ENCODE measurements around the gene SEMA3C. TPM values are rescaled to one million over a fixed set of nuclear protein-coding genes. Genes with fewer than 3 reads are reported as not detected.

Gene SEMA3C
- total RNA-seq, 1 donor from 2014 or later = 148 TPM

- peaks cover 4% of the 10 kb centered on the region for H3K79me2 ChIP-seq (ENCODE audit: insufficient read depth, low read length)
- no peak overlapping the region for H2AFZ ChIP-seq (ENCODE audit: low read depth, low read length)
- H3K27me3 ChIP-seq (ENCODE audit: insufficient read depth, low read length) = no peaks in the 10 kb centered on the region
- Mint-ChIP-seq H3K4me1 (ENCODE audit: low read depth, unreplicated experiment) (peaks cover 35% of the 10 kb centered on the region), H3K36me3 (ENCODE audit: low read depth, unreplicated experiment) (peaks cover 14% of the 10 kb centered on the region), H3K27ac (ENCODE audit: unreplicated experiment) (peak overlapping the region; percentile 29), H3K4me3 (ENCODE audit: unreplicated experiment) (no peak overlapping the region), H3K9me3 (ENCODE audit: unreplicated experiment) (no peaks in the 10 kb centered on the region), H3K27me3 (ENCODE audit: low read depth, unreplicated experiment) (no peaks in the 10 kb centered on the region)
- peak overlapping the region; percentile 24 for H3K27ac ChIP-seq (ENCODE audit: low read depth, low read length)
- peak overlapping the region; percentile 21 for H3K4me2 ChIP-seq (ENCODE audit: low read length)
- TF ChIP-seq EZH2 (IDR thresholded peaks at IDR 0.05; ENCODE audit: insufficient read depth, low read length) (no peak), CTCF (IDR thresholded peaks at IDR 0.05; ENCODE audit: insufficient read depth, low read depth, low read length) (no peak)
- peak; percentile 84 for DNase-seq (ENCODE audit: low read depth)
- no peaks in the 10 kb centered on the region for H4K20me1 ChIP-seq (ENCODE audit: insufficient read depth, low read length)
- FAIRE-seq = peak; percentile 64
- H3K36me3 ChIP-seq (ENCODE audit: insufficient read depth, low read length) = peaks cover 2% of the 10 kb centered on the region
- H3K9ac ChIP-seq (ENCODE audit: low read length) = no peak overlapping the region
- H3K9me3 ChIP-seq (ENCODE audit: insufficient read depth, low read depth, low read length) = no peaks in the 10 kb centered on the region
- H3K4me3 ChIP-seq (ENCODE audit: insufficient read depth, low read depth, low read length) = no peak overlapping the region
- H3K4me1 ChIP-seq (ENCODE audit: insufficient read depth, low read length) = peaks cover 13% of the 10 kb centered on the region
Measured at GRCh38 chr7:80876894-80877414, 41.9 kb downstream of the SEMA3C start.

GRCh38 chr7:80875537-80876120 is 43.2 kb downstream of the SEMA3C start:
- Mint-ChIP-seq H3K27ac (ENCODE audit: unreplicated experiment) (no peak overlapping the region), H3K4me1 (ENCODE audit: low read depth, unreplicated experiment) (peaks cover 28% of the 10 kb centered on the region), H3K9me3 (ENCODE audit: unreplicated experiment) (no peaks in the 10 kb centered on the region), H3K27me3 (ENCODE audit: low read depth, unreplicated experiment) (no peaks in the 10 kb centered on the region), H3K36me3 (ENCODE audit: low read depth, unreplicated experiment) (peaks cover 12% of the 10 kb centered on the region), H3K4me3 (ENCODE audit: unreplicated experiment) (no peak overlapping the region)
- H3K36me3 ChIP-seq (ENCODE audit: insufficient read depth, low read length) = peaks cover 2% of the 10 kb centered on the region
- H3K4me3 ChIP-seq (ENCODE audit: insufficient read depth, low read depth, low read length) = no peak overlapping the region
- no peak overlapping the region for H3K9ac ChIP-seq (ENCODE audit: low read length)
- TF ChIP-seq CTCF (IDR thresholded peaks at IDR 0.05; ENCODE audit: insufficient read depth, low read depth, low read length) (no peak), EZH2 (IDR thresholded peaks at IDR 0.05; ENCODE audit: insufficient read depth, low read length) (no peak)
- no peaks in the 10 kb centered on the region for H3K9me3 ChIP-seq (ENCODE audit: insufficient read depth, low read depth, low read length)
- H3K79me2 ChIP-seq (ENCODE audit: insufficient read depth, low read length) = no peaks in the 10 kb centered on the region
- H2AFZ ChIP-seq (ENCODE audit: low read depth, low read length) = no peak overlapping the region
- DNase-seq (ENCODE audit: low read depth) (no peak), FAIRE-seq (no peak)
- H4K20me1 ChIP-seq (ENCODE audit: insufficient read depth, low read length) = no peaks in the 10 kb centered on the region
- H3K27me3 ChIP-seq (ENCODE audit: insufficient read depth, low read length) = no peaks in the 10 kb centered on the region
- peaks cover 13% of the 10 kb centered on the region for H3K4me1 ChIP-seq (ENCODE audit: insufficient read depth, low read length)
- H3K27ac ChIP-seq (ENCODE audit: low read depth, low read length) = no peak overlapping the region
- no peak overlapping the region for H3K4me2 ChIP-seq (ENCODE audit: low read length)

GRCh38 chr7:80873140-80873539 is 45.7 kb downstream of the SEMA3C start:
- no peak for DNase-seq (ENCODE audit: low read depth)
- no peak for FAIRE-seq
- Histone ChIP-seq H3K9ac (ENCODE audit: low read length) (no peak overlapping the region), H4K20me1 (ENCODE audit: insufficient read depth, low read length) (no peaks in the 10 kb centered on the region), H3K9me3 (ENCODE audit: insufficient read depth, low read depth, low read length) (no peaks in the 10 kb centered on the region), H3K4me1 (ENCODE audit: insufficient read depth, low read length) (peaks cover 17% of the 10 kb centered on the region), H3K27me3 (ENCODE audit: insufficient read depth, low read length) (no peaks in the 10 kb centered on the region), H3K36me3 (ENCODE audit: insufficient read depth, low read length) (no peaks in the 10 kb centered on the region), H3K79me2 (ENCODE audit: insufficient read depth, low read length) (no peaks in the 10 kb centered on the region), H3K4me2 (ENCODE audit: low read length) (no peak overlapping the region), H2AFZ (ENCODE audit: low read depth, low read length) (no peak overlapping the region), H3K4me3 (ENCODE audit: insufficient read depth, low read depth, low read length) (no peak overlapping the region), H3K27ac (ENCODE audit: low read depth, low read length) (no peak overlapping the region)
- peak overlapping the region; percentile 14 for H3K27ac Mint-ChIP-seq (ENCODE audit: unreplicated experiment)
- peaks cover 24% of the 10 kb centered on the region for H3K4me1 Mint-ChIP-seq (ENCODE audit: low read depth, unreplicated experiment)
- peaks cover 7% of the 10 kb centered on the region for H3K36me3 Mint-ChIP-seq (ENCODE audit: low read depth, unreplicated experiment)
- TF ChIP-seq EZH2 (IDR thresholded peaks at IDR 0.05; ENCODE audit: insufficient read depth, low read length) = no peak
- TF ChIP-seq CTCF (IDR thresholded peaks at IDR 0.05; ENCODE audit: insufficient read depth, low read depth, low read length) = no peak
- no peak overlapping the region for H3K4me3 Mint-ChIP-seq (ENCODE audit: unreplicated experiment)
- H3K27me3 Mint-ChIP-seq (ENCODE audit: low read depth, unreplicated experiment) = no peaks in the 10 kb centered on the region
- no peaks in the 10 kb centered on the region for H3K9me3 Mint-ChIP-seq (ENCODE audit: unreplicated experiment)
